Nephron (organoid): ENCODE data around the gene IFT43.
A peak's percentile ranks its signal among the peaks of the same experiment; 100 is the strongest.

ENCODE experiments used
- H3K27ac Mint-ChIP-seq, 3 experiments: 2 replicates each; pipeline ENCODE4 v1.8.0; 2020; ENCODE audit warnings: mixed read lengths in 3 of 3, mild to moderate bottlenecking in 2 of 3, moderate library complexity in 1 of 3
- H3K27me3 Mint-ChIP-seq: 2 replicates; pipeline ENCODE4 v1.8.0; 2021; ENCODE audit warnings: low read depth, mild to moderate bottlenecking, moderate library complexity, mixed read lengths
- H3K36me3 Mint-ChIP-seq: 2 replicates; pipeline ENCODE4 v1.8.0; 2020; ENCODE audit warnings: low read depth, mixed read lengths
- H3K4me1 Mint-ChIP-seq: 2 replicates; pipeline ENCODE4 v1.8.0; 2020; ENCODE audit warnings: mixed read lengths
- H3K4me3 Mint-ChIP-seq, 3 experiments: 2 replicates each; pipeline ENCODE4 v1.8.0; 2020; ENCODE audit warnings: mild to moderate bottlenecking in 3 of 3, mixed read lengths in 3 of 3, moderate library complexity in 2 of 3
- H3K9me3 Mint-ChIP-seq: 2 replicates; pipeline ENCODE4 v1.8.0; 2020; ENCODE audit warnings: mixed read lengths
- CTCF ChIP-seq, 3 experiments: fragments of 200-600 bp; sonication (generic); IDR thresholded peaks; one replicate each; pipeline ENCODE4 v1.5.0; 2021; ENCODE audit warnings: antibody characterized with exemption in 3 of 3; ENCODE audit not compliant: unreplicated experiment in 3 of 3

The IFT43 gene

DNA sequence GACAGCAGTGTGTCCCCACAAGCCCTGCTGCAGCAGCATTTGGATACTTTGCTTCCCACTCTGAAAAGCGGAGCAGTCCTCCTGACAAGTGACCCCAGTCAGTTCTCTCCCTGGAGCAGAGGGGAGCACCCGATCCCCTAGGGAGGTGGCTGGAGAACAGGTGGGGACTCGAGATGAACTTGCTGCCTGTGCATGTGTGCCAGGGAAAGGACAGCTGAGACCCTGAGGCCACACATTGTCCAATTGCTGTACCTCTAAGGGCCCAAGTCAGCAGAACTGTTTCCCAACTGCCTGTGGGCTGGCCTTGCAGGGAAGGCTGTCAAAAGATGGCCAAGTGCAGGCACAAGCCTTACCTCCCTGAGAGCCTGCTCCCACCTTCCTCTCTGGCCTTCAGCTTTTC is 55.1 kb downstream of the IFT43 start:
- no peaks in the 10 kb centered on the region for H3K9me3 Mint-ChIP-seq
- no peaks in the 10 kb centered on the region for H3K27me3 Mint-ChIP-seq
- H3K27ac Mint-ChIP-seq = no peak overlapping the region
- H3K36me3 Mint-ChIP-seq = peaks cover 22% of the 10 kb centered on the region
- TF ChIP-seq CTCF (IDR thresholded peaks at IDR 0.05; ENCODE audit: unreplicated experiment in 3 of 3) = no peak
- no peak overlapping the region for H3K4me3 Mint-ChIP-seq
- H3K4me1 Mint-ChIP-seq = peaks cover under 1% of the 10 kb centered on the region

DNA sequence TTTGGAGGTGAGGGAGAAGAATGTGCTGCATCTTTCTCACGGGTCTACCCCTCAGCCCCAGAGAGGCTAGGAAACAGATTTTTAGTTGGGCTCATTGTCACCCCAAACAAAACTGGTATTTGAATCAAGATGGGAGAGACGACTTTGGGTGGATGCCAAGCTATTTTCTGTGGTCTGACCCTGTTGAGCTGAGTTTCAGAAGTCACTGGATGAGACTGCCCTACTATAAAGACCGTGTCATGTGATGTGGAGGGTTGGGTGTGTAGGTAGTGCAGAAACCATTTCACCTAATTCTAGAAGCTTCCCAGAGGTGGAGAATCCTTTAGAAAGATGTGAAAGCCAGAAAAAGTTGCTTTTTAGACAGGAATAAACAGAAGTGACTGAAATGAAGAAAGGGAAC is 60.2 kb downstream of the IFT43 start:
- no peak overlapping the region for H3K4me3 Mint-ChIP-seq
- peaks cover 9% of the 10 kb centered on the region for H3K36me3 Mint-ChIP-seq
- H3K27ac Mint-ChIP-seq = peak overlapping the region in 2 of 3 experiments; percentile 25 to 92
- H3K9me3 Mint-ChIP-seq = no peaks in the 10 kb centered on the region
- peaks cover 18% of the 10 kb centered on the region for H3K4me1 Mint-ChIP-seq
- H3K27me3 Mint-ChIP-seq = no peaks in the 10 kb centered on the region
- TF ChIP-seq CTCF (IDR thresholded peaks at IDR 0.05; ENCODE audit: unreplicated experiment in 3 of 3) = no peak

DNA sequence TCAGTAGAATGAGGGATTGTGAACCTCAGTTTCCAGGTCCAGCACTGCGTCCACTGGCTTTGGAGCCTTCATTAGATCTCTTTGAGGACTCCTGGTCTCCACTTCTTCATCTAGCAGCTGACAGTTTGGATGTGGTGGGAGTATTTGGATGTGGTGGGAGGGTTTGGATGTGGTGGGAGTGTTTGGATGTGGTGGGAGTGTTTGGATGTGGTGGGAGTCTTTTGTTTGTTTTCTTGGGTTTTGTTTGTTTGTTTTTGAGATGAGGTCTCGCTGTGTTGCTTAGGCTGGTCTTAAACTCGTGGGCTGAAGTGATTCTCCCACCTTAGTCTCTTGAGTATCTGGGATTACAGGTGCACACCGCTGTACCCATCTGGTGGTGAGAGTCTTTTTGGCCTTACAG is 64.7 kb downstream of the IFT43 start:
- H3K27ac Mint-ChIP-seq = no peak overlapping the region
- peaks cover 18% of the 10 kb centered on the region for H3K4me1 Mint-ChIP-seq
- H3K27me3 Mint-ChIP-seq = no peaks in the 10 kb centered on the region
- H3K9me3 Mint-ChIP-seq = no peaks in the 10 kb centered on the region
- TF ChIP-seq CTCF (IDR thresholded peaks at IDR 0.05; ENCODE audit: unreplicated experiment in 3 of 3) = no peak
- H3K36me3 Mint-ChIP-seq = no peaks in the 10 kb centered on the region
- H3K4me3 Mint-ChIP-seq = no peak overlapping the region

- no peak overlapping the region for H3K4me3 Mint-ChIP-seq
- H3K36me3 Mint-ChIP-seq = no peaks in the 10 kb centered on the region
- no peak overlapping the region for H3K27ac Mint-ChIP-seq
- no peaks in the 10 kb centered on the region for H3K9me3 Mint-ChIP-seq
- H3K27me3 Mint-ChIP-seq = no peaks in the 10 kb centered on the region
- TF ChIP-seq CTCF (IDR thresholded peaks at IDR 0.05; ENCODE audit: unreplicated experiment in 3 of 3) = peak; percentile 66 to 83 (median 76)
- H3K4me1 Mint-ChIP-seq = peaks cover 15% of the 10 kb centered on the region
These were observed 65.3 kb downstream of the IFT43 start for GRCh38 chr14:76050797-76051392.

DNA sequence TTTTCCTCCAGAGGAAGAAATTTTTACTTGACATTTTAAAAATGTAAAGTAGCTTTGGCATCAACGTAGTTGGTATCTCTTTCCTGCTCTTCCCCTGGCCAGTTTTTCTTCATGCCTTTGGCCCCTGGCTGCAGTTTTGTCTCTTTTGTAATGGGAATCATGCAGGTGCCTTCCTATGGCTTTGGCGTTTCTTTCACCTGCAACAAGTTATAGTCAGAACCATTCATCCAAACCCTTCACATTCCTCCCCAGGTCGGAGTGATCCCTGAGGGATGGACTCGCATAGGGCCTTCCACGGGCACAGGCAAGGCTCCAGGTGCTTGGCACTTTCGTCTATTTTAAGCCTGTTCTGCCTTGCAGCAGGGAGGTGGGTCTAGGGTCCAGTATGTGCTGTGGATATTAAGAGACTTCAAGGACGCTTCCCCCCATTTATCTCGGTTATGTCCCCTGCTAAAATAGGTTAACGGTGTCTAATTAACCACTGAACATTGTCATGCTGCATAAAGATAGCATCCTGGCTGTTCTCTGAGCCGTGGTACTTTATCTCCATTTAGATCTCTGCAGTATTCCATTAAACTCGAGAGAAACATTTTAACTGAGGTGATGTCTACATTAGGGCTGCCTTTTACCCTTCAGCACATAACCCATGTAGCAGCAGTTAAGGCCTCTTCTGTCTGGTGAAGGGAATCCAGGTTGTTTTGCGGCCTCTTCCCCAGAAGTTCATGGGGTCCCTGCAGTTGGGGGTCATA is 66.3 kb downstream of the IFT43 start:
- H3K4me1 Mint-ChIP-seq = peaks cover 13% of the 10 kb centered on the region
- no peaks in the 10 kb centered on the region for H3K9me3 Mint-ChIP-seq
- H3K36me3 Mint-ChIP-seq = no peaks in the 10 kb centered on the region
- H3K4me3 Mint-ChIP-seq = no peak overlapping the region
- no peak overlapping the region for H3K27ac Mint-ChIP-seq
- no peaks in the 10 kb centered on the region for H3K27me3 Mint-ChIP-seq
- no peak for TF ChIP-seq CTCF (IDR thresholded peaks at IDR 0.05; ENCODE audit: unreplicated experiment in 3 of 3)
